Lower leg skin (tissue), 3 donors: ENCODE measurements around the gene RPL36A.

Source experiments
- POLR2A ChIP-seq, 2 donors: fragments of 450-650 bp; IDR thresholded peaks; one replicate each; pipeline ENCODE4 v1.6.1; 2016 to 2017; ENCODE audit warnings: antibody characterized with exemption in 2 of 2, mild to moderate bottlenecking in 1 of 2, moderate library complexity in 1 of 2
- TF ChIP-seq, protein P1 (sequence below), 3 donors: fragments of 450-650 bp; IDR thresholded peaks; one replicate each; pipeline ENCODE4 v1.5.1; 2016; ENCODE audit warnings: antibody characterized with exemption in 3 of 3, mild to moderate bottlenecking in 3 of 3, moderate library complexity in 2 of 3

DNA sequence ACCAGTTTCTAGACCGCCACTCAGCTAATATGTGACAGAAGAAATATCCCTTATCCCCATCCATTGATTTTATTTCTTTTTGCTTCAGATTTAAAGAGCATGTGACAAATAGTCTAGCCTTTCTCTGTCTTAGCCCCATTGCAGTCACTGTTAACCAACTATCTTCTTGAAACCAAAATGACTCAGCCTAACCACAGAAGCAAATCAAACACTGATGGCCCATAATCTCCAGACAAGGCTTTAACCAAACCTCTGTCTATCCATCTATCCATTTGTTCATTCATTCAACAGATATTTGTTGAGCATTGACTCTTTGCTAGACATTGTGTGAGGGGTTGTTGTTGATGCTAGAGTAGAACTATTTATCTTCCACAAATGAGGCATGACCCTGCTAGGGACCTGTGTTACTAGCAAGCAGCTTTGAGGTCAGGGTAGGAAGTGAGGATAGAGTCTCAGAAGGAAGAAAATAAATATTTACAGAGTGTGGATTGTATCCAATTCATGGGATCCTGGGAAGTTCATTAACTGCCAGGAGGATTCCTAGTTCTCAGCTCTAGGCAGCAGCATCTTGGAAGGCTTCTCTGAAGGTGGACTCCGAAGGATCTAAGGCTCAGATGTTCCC lies 39.8 kb downstream of the RPL36A start:
- TF ChIP-seq, protein P1, sequence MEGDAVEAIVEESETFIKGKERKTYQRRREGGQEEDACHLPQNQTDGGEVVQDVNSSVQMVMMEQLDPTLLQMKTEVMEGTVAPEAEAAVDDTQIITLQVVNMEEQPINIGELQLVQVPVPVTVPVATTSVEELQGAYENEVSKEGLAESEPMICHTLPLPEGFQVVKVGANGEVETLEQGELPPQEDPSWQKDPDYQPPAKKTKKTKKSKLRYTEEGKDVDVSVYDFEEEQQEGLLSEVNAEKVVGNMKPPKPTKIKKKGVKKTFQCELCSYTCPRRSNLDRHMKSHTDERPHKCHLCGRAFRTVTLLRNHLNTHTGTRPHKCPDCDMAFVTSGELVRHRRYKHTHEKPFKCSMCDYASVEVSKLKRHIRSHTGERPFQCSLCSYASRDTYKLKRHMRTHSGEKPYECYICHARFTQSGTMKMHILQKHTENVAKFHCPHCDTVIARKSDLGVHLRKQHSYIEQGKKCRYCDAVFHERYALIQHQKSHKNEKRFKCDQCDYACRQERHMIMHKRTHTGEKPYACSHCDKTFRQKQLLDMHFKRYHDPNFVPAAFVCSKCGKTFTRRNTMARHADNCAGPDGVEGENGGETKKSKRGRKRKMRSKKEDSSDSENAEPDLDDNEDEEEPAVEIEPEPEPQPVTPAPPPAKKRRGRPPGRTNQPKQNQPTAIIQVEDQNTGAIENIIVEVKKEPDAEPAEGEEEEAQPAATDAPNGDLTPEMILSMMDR (IDR thresholded peaks at IDR 0.05) = no peak
- no peak for TF ChIP-seq POLR2A (IDR thresholded peaks at IDR 0.05)
